IPS DF 6.9 (cell line): ENCODE results near the gene C1orf21.

Experiments used
- DNase-seq: peaks from one replicate; pipeline ENCODE4 v3.0.0-alpha.2; 2013; ENCODE audit warnings: low read depth, low spot score
- H3K27ac ChIP-seq: one replicate; pipeline ENCODE4 v1.5.1; 2013; ENCODE audit warnings: low read length, control low read depth
- H3K27me3 ChIP-seq: 2 replicates; pipeline ENCODE4 v1.6.1; 2013; ENCODE audit warnings: mild to moderate bottlenecking, low read length; ENCODE audit not compliant: control insufficient read depth, insufficient read depth
- H3K36me3 ChIP-seq: 2 replicates; pipeline ENCODE4 v1.6.1; 2013; ENCODE audit warnings: low read length; ENCODE audit not compliant: control insufficient read depth, insufficient read depth
- H3K4me1 ChIP-seq: 2 replicates; pipeline ENCODE4 v1.6.1; 2013; ENCODE audit warnings: low read length; ENCODE audit not compliant: control insufficient read depth, insufficient read depth
- H3K4me3 ChIP-seq: 2 replicates; pipeline ENCODE4 v1.5.1; 2013; ENCODE audit warnings: mild to moderate bottlenecking, low read length
- H3K9me3 ChIP-seq: 2 replicates; pipeline ENCODE4 v1.6.1; 2013; ENCODE audit warnings: low read length, inconsistent platforms; ENCODE audit not compliant: control insufficient read depth, insufficient read depth
- WGBS: extraction: QIAGEN DNeasy Blood & Tissue Kit; methylation state at CpG from one replicate; pipeline ENCODE4 v1.1.7; 2013; ENCODE audit warnings: mixed read lengths, missing lambda C conversion rate; ENCODE audit not compliant: insufficient read length, insufficient coverage; 5-methylcytosine and 5-hydroxymethylcytosine counted together

C1orf21 gene

GRCh38 chr1:184393962-184394361, 7.1 kb downstream of the C1orf21 start:
- Histone ChIP-seq H3K27me3 (no peaks in the 10 kb centered on the region), H3K4me1 (peaks cover 5% of the 10 kb centered on the region; the same call in 1 of the 2 replicates), H3K4me3 (no peak overlapping the region), H3K36me3 (no peaks in the 10 kb centered on the region), H3K9me3 (no peaks in the 10 kb centered on the region), H3K27ac (no peak overlapping the region)
- no peak for DNase-seq

- Histone ChIP-seq H3K4me1 (peaks cover 4% of the 10 kb centered on the region; the same call in 1 of the 2 replicates), H3K27me3 (no peaks in the 10 kb centered on the region), H3K9me3 (no peaks in the 10 kb centered on the region), H3K36me3 (no peaks in the 10 kb centered on the region), H3K4me3 (no peak overlapping the region), H3K27ac (no peak overlapping the region)
- no CpG with 5 or more reads among the region's 2 CpGs for WGBS
- DNase-seq = no peak
Observed at GRCh38 chr1:184395370-184395769, 8.5 kb downstream of the C1orf21 start.

DNA sequence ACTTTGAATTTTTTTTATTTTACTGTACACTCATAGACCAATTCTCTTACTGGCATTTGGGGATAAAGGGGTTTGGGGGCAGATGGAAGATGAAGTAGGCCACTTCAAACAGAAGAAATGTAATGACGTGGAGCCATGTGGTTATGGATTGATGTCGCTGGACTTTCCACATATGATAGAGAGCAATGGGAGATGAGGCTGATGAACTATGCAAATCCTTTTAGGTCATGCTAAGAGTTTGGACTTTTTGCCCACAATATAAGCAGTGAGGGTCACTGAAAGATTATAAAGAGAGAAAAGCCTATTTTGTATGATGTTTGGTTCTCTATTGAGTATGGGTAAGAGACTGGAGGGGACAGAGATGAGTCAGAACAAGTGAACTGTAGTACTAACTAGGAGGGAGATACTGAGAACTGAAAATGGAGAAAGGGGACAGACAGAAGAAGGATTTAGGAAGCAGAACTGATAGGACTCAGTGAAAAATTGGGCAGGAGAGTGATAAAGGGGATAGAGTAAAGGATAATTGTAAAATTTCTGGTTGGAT, 9.2 kb downstream of the C1orf21 start:
- WGBS = no CpG with 5 or more reads among the region's 2 CpGs
- H3K27me3 ChIP-seq = no peaks in the 10 kb centered on the region
- H3K36me3 ChIP-seq = no peaks in the 10 kb centered on the region
- peaks cover 4% of the 10 kb centered on the region; the same call in 1 of the 2 replicates for H3K4me1 ChIP-seq
- H3K27ac ChIP-seq = no peak overlapping the region
- no peaks in the 10 kb centered on the region for H3K9me3 ChIP-seq
- no peak for DNase-seq
- no peak overlapping the region for H3K4me3 ChIP-seq

DNA sequence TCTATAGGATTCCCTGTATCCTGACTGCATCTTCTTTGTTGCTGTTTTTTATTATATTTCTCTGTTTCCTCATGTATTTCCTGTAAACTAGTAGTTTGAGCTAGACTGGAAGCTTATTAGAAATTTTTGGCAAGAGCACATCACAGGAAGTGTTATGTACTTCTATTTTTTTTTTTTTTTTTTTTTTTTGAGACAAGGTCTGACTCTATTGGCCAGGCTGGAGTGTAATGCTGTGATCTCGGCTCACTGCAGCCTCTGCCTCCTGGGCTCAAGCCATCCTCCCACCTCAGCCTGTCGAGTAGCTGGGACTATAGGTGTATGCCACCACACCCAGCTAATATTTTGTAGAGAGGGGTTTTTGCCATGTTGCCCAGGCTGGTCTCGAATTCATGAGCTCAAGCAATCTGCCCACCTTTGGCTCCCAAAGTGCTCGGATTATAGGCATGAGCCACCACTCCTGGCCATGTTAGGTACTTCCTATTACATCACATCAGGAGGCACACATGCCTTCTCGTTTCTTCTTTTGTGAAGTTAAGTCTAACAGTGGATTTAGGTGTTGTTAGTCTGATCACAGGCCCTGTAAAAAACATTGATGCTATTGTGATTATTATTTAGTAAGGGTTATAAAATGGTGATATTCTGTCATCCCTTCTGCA, 12.5 kb downstream of the C1orf21 start:
- Histone ChIP-seq H3K4me3 (no peak overlapping the region), H3K36me3 (no peaks in the 10 kb centered on the region)
- WGBS = no CpG with 5 or more reads among the region's 5 CpGs

DNA sequence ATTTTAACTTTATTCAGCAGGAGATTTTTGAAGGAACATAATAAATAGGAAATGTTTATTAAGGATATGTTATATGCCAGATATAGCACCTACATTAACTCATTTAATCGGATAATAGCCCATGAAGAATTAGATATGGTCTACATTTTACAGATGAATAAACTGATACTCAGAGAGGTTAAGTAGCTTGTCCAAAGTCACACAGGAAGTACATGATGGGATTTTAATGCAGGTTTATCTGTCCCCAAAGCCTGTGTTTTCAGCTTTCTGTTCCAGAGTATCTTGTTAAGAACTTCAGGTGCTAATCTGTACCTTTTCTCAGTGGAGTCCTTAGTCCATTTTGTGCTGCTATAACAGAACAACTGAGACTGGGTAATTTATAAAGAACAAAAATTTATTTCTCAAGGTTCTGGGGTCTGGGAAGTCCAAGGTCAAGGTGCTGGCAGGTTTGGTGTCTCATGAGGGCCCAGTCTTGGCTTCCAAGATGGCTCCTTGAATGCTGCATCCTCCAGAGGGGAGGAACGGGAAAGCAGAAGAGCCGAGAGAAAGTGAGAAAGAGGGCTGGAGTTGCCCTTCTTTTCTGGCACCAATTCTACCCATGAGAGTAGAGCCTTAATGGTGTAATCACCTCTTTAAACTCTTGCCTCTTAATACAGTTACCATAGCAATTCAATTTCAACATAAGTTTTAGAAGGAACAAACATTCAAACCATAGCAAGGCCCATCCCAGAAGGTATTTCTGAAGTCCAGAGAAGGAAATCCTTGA, 17.3 kb downstream of the C1orf21 start:
- Histone ChIP-seq H3K4me1 (0 out of 2 replicates have a peak, but pooled peaks cover 1% of the 10 kb centered on the region), H3K27me3 (no peaks in the 10 kb centered on the region), H3K27ac (no peak overlapping the region), H3K36me3 (no peaks in the 10 kb centered on the region), H3K9me3 (no peaks in the 10 kb centered on the region), H3K4me3 (no peak overlapping the region)
- no peak for DNase-seq
- no CpG with 5 or more reads among the region's 3 CpGs for WGBS

More for the DNA sequence above, 12.5 kb downstream of the C1orf21 start:
- Histone ChIP-seq H3K27ac (no peak overlapping the region), H3K27me3 (no peaks in the 10 kb centered on the region), H3K4me1 (no peaks in the 10 kb centered on the region), H3K9me3 (no peaks in the 10 kb centered on the region)
- no peak for DNase-seq

- Histone ChIP-seq H3K4me3 (no peak overlapping the region), H3K4me1 (0 out of 2 replicates have a peak, but pooled peaks cover 1% of the 10 kb centered on the region), H3K36me3 (no peaks in the 10 kb centered on the region), H3K27ac (no peak overlapping the region), H3K9me3 (no peaks in the 10 kb centered on the region), H3K27me3 (no peaks in the 10 kb centered on the region)
- no peak for DNase-seq
- no CpG with 5 or more reads among the region's 2 CpGs for WGBS
Observed at GRCh38 chr1:184404727-184405027, 17.8 kb downstream of the C1orf21 start.

DNA sequence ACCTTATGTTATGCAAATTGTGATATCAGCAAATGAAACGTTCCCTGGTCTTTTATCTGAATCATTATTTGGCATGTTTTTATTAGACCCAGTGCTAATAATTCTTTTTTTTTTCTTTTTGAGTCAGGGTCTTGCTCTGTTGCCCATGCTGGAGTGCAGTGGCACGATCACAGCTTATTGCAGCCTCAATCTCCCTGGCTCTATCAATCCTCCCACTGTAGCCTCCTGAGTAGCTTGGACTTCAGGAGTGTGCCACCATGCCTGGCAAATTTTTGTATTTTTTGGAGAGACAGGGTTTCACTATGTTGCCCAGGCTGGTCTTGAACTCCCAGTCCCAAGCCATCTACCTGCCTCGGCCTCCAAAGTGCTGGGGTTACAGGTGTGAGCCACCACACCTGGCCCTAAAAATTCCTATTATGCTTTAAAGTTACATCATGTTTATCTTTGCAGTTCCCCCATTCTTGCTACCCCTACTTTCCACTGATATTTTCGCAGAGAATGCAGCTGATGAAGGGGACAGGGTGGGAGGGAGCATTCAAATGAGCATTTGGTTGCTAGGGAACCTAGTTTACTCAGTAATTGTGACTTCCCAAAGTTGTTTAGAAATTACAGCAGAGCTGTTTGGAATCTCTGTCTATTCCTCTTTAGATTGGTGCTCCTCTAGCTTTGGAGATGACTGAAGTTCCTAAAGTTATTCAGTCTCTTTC, 18.4 kb downstream of the C1orf21 start:
- Histone ChIP-seq H3K4me1 (0 out of 2 replicates have a peak, but pooled peaks cover 1% of the 10 kb centered on the region), H3K27ac (no peak overlapping the region), H3K27me3 (no peaks in the 10 kb centered on the region), H3K4me3 (no peak overlapping the region), H3K9me3 (no peaks in the 10 kb centered on the region), H3K36me3 (no peaks in the 10 kb centered on the region)
- WGBS = no CpG with 5 or more reads among the region's 4 CpGs
- DNase-seq = no peak

DNA sequence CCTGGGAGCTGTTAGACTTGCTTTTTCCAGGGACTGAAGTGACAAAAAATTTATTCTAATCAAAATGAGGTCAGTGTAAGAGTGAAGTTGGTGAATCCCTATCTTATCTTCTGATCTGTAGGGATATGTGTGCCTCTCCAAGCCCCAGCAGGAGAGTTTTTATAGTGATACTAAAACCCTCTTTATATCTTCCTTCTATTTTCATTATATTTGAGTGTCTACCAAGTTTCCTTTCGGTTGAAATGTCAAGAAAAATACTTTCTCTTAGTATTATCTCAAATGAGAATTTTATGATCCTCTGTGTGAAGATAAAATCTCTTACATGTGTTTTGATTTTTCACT, 18.9 kb downstream of the C1orf21 start:
- Histone ChIP-seq H3K27me3 (no peaks in the 10 kb centered on the region), H3K4me1 (0 out of 2 replicates have a peak, but pooled peaks cover 1% of the 10 kb centered on the region), H3K9me3 (no peaks in the 10 kb centered on the region), H3K27ac (no peak overlapping the region), H3K4me3 (no peak overlapping the region), H3K36me3 (no peaks in the 10 kb centered on the region)
- no CpG with 5 or more reads among the region's 1 CpG for WGBS
- DNase-seq = no peak

DNA sequence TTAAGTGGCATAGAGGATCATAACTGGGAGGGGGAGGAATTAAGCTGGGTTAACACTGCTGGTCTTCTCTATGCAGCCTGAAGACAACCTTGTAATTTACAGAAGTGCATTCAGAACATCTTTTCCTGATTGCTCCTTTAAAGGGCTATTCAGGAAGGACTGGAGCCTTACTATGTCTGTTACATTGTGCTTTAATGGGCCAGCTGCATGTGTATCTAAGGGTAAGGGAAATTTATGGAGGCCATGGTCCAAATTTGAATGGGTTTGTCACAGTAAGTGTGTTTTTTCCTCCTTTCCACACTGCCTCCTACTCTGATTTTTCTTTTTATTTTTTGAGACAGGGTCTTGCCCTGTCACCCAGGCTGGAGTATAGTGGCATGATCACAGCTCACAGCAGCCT, 19.6 kb downstream of the C1orf21 start:
- no peaks in the 10 kb centered on the region for H3K27me3 ChIP-seq
- no peak overlapping the region for H3K27ac ChIP-seq
- H3K4me3 ChIP-seq = no peak overlapping the region
- H3K9me3 ChIP-seq = no peaks in the 10 kb centered on the region
- DNase-seq = no peak
- H3K4me1 ChIP-seq = 0 out of 2 replicates have a peak, but pooled peaks cover 1% of the 10 kb centered on the region
- no peaks in the 10 kb centered on the region for H3K36me3 ChIP-seq

DNA sequence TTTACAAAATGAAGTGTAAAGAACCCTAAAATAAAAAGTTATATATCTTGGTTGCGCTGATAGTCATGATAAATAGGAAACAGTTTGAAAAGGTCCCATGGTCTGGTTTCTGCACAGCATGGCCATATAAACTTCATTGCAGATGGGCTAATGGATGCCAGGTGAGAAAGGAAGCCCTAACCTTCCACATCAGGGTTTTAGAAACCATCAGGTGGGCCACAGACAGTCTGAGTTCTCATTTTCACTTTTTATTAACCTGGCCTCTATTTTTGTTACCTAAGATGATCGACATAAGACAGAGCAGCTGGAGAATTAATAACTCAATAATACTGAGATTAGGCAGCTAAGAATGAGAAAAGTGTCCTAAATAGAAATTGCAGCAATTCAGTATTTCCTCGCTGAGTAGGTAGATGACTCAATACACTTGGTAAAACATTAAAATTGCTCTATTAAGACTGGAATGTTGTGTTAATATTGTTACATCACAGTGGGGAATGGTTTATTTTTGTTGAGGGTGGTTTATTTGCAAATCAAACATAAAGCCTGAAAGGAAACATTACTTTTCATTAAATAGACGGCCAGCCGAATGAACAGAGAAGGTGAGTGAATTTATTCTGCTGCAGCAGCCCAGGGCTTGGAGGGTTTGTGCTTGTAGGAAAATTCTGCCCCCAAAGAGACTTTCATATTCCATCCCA, 21.1 kb downstream of the C1orf21 start:
- Histone ChIP-seq H3K4me3 (no peak overlapping the region), H3K27ac (no peak overlapping the region), H3K36me3 (no peaks in the 10 kb centered on the region), H3K9me3 (no peaks in the 10 kb centered on the region), H3K4me1 (0 out of 2 replicates have a peak, but pooled peaks cover 1% of the 10 kb centered on the region), H3K27me3 (no peaks in the 10 kb centered on the region)
- no peak for DNase-seq
- no CpG with 5 or more reads among the region's 5 CpGs for WGBS
